ENCODE data around the gene NUP98.
"Not testable (repeated sequence)": the region's sequence is repeated elsewhere in the genome, so short reads cannot be mapped to it uniquely, and the experiment has no call there.

NUP98 gene

DNA sequence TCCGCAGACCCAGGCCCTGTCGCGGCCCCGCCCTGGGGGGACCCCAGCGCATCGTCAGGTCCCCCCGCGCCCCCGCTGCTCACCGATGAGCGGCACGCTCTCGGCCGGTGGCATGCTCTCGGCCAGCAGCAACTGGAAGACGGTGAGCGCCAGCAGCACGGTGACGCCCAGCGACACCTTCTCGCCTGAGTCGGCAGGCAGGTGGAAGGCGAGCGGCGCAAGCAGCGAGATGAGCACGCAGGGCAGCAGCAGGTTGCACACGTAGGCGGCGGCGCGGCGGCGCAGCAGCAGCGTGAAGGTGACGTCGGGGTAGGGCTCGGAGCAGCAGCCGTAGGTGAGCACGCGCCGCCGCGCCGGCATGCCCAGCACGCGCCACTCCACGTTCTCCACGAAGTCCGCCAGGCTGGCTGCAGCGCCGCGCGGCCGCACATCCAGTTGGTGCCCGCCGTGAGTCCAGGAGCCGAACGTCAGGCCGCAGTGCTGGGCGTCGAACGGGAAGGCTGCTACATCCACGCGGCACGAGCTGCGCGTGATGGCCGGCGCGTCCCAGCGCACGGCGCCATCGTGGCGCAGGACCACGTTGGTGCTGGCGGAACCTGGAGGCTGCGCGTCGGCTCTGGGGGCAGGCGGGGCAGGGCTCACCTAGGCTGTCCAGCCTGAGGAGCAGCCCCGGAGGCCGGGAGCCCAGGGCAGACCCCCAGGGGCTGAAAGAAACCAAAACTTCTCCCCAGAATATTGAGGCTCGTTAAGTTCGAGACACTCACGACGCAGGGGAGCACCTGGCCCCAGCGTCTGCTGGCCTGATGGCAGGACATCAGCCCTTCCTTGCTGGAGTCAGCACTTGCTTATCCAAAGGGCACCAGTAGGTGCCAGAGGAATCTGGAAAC is 130.0 kb downstream of the NUP98 start:
- Histone ChIP-seq H3K27me3 (ENCODE audit: control insufficient read depth in 1 of 2, insufficient read depth in 2 of 2, low read length in 2 of 2) (no peaks in the 10 kb centered on the region), H3K4me1 (ENCODE audit: control insufficient read depth in 1 of 2, insufficient read depth in 2 of 2, low read length in 2 of 2) (no peaks in the 10 kb centered on the region), H3K27ac (ENCODE audit: low read depth, low read length) (no peak overlapping the region), H3K9ac (ENCODE audit: low read depth in 1 of 2, low read length in 2 of 2) (no peak overlapping the region), H3K4me3 (ENCODE audit: low read depth in 1 of 2, low read length in 2 of 2) (no peak overlapping the region), H3K9me3 (ENCODE audit: control insufficient read depth in 1 of 2, low read length in 2 of 2) (no peaks in the 10 kb centered on the region), H3K36me3 (ENCODE audit: control insufficient read depth in 1 of 2, insufficient read depth in 2 of 2, low read length in 2 of 2) (peaks cover 27 to 57% of the 10 kb centered on the region in 2 donors)

DNA sequence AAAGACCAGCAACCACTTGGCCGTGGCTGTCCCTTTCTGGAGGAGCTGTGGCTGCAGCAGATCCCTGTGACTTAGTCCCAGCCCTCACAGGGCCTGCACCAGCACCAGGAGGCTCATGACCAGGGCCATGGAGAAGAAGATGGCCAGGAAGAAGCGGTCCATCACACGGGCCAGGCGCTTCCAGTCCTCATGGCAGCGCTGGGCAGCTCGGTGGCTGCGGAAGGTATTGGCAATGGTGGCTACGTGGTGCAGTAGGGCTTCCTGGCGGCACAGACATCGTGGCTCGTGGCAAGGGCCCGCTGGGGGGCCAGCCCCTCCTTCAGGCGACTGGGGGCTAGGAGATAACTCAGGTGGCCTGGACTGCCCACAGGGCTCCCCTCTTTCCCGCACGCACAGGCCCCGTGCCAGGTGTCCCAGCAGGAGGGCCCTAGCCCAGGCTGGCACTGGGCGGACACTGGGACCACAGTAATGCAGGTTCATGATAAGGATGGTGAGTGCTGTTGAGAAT is 131.3 kb downstream of the NUP98 start:
- H3K4me1 ChIP-seq (ENCODE audit: control insufficient read depth in 1 of 2, insufficient read depth in 2 of 2, low read length in 2 of 2): no peaks in the 10 kb centered on the region
- H3K27ac ChIP-seq (ENCODE audit: low read depth, low read length): no peak overlapping the region
- H3K27me3 ChIP-seq (ENCODE audit: control insufficient read depth in 1 of 2, insufficient read depth in 2 of 2, low read length in 2 of 2): no peaks in the 10 kb centered on the region
- H3K9ac ChIP-seq (ENCODE audit: low read depth in 1 of 2, low read length in 2 of 2): no peak overlapping the region
- H3K9me3 ChIP-seq (ENCODE audit: control insufficient read depth in 1 of 2, low read length in 2 of 2): no peaks in the 10 kb centered on the region
- H3K4me3 ChIP-seq (ENCODE audit: low read depth in 1 of 2, low read length in 2 of 2): no peak overlapping the region
- H3K36me3 ChIP-seq (ENCODE audit: control insufficient read depth in 1 of 2, insufficient read depth in 2 of 2, low read length in 2 of 2): peaks cover 17 to 44% of the 10 kb centered on the region in 2 donors

DNA sequence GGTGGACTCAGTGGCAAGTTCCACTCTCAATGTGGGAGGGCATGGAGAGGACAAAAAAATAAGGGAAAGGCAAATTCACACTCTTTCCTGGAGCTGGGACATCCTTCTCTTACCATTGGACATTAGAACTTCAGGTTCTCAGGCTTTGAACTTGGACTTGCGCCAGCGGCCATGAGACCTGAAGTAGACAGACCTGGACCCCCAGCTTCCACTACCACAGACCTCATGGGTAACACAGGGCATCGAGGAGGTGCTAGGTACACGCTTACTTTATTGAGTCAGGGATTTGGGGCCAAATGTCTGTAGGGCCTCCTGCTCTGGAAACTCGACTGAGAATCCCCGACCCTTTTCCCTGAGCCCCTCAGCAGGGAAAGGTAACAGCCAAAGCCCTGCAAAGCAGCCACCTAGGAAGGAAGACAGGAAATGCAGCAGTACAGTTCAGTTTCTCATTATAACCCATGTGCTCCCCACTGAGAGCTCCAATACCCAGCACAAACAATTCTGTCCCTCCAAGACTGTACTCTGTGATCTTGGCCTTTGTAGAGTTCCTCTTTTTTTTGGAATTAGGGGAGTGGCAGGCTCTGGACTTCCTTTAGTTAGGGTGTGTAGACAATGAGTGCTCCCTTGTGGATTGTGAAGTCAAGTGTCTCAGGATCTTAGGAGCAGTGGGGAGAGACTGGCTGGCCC is 131.9 kb downstream of the NUP98 start:
- no peak overlapping the region for H3K27ac ChIP-seq (ENCODE audit: low read depth, low read length)
- no peaks in the 10 kb centered on the region for H3K27me3 ChIP-seq (ENCODE audit: control insufficient read depth in 1 of 2, insufficient read depth in 2 of 2, low read length in 2 of 2)
- no peak overlapping the region for H3K4me3 ChIP-seq (ENCODE audit: low read depth in 1 of 2, low read length in 2 of 2)
- peaks cover 17 to 38% of the 10 kb centered on the region in 2 donors for H3K36me3 ChIP-seq (ENCODE audit: control insufficient read depth in 1 of 2, insufficient read depth in 2 of 2, low read length in 2 of 2)
- no peaks in the 10 kb centered on the region for H3K4me1 ChIP-seq (ENCODE audit: control insufficient read depth in 1 of 2, insufficient read depth in 2 of 2, low read length in 2 of 2)
- no peak overlapping the region for H3K9ac ChIP-seq (ENCODE audit: low read depth in 1 of 2, low read length in 2 of 2)
- no peaks in the 10 kb centered on the region for H3K9me3 ChIP-seq (ENCODE audit: control insufficient read depth in 1 of 2, low read length in 2 of 2)

DNA sequence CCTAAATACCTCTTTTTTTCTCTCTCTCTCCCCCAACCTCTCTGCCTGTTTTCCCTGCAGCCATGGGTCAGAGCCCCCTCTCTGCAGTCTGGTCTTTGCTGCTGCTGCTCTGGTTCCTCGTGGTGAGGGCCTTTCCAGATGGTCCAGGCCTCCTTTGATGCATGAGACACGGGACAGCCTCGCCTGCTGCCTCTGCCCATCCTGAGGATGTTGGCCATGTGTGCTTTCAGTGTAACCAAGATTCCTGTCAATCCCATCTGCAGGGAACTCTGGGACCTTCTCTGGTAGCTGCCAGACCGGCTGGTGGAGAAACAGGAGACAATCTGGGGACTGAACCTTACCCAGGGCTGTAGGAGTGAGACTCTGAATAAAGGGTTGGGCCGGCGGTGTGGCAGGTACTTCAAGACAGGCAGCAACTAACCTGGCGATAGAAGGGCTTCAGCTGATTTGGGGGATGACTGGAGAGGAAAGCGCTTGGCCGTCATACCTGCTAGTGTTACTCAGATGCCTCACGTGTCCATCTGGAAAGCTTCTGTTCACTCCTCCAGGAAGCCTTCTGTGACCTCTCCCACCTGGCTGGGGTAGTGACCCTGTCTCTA is 133.2 kb downstream of the NUP98 start:
- Histone ChIP-seq H3K27me3 (ENCODE audit: control insufficient read depth in 1 of 2, insufficient read depth in 2 of 2, low read length in 2 of 2) (no peaks in the 10 kb centered on the region), H3K4me3 (ENCODE audit: low read depth in 1 of 2, low read length in 2 of 2) (no peak overlapping the region), H3K36me3 (ENCODE audit: control insufficient read depth in 1 of 2, insufficient read depth in 2 of 2, low read length in 2 of 2) (peaks cover 14 to 25% of the 10 kb centered on the region in 2 donors), H3K27ac (ENCODE audit: low read depth, low read length) (no peak overlapping the region), H3K4me1 (ENCODE audit: control insufficient read depth in 1 of 2, insufficient read depth in 2 of 2, low read length in 2 of 2) (no peaks in the 10 kb centered on the region), H3K9me3 (ENCODE audit: control insufficient read depth in 1 of 2, low read length in 2 of 2) (no peaks in the 10 kb centered on the region), H3K9ac (ENCODE audit: low read depth in 1 of 2, low read length in 2 of 2) (no peak overlapping the region)

DNA sequence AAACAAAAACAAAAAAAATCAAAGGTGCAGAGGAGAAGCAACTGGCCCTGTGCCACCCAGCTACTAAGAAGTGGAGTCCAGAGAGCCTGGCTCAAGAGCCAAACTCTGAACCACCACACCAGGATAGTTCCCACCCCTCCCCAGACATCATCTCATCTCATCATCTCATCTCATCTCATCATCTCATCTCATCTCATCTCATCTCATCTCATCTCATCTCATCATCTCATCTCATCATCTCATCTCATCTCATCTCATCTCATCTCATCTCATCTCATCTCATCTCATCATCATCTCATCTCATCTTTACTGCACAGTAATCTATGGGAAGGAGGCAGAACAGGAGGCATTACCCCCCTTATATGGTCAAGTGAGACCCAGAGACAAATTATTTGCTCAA is 134.5 kb downstream of the NUP98 start:
- H3K36me3 ChIP-seq (ENCODE audit: control insufficient read depth in 1 of 2, insufficient read depth in 2 of 2, low read length in 2 of 2): peaks cover 8 to 20% of the 10 kb centered on the region in 2 donors
- H3K4me3 ChIP-seq (ENCODE audit: low read depth in 1 of 2, low read length in 2 of 2): no peak overlapping the region
- H3K27me3 ChIP-seq (ENCODE audit: control insufficient read depth in 1 of 2, insufficient read depth in 2 of 2, low read length in 2 of 2): no peaks in the 10 kb centered on the region
- H3K9me3 ChIP-seq (ENCODE audit: control insufficient read depth in 1 of 2, low read length in 2 of 2): no peaks in the 10 kb centered on the region
- H3K9ac ChIP-seq (ENCODE audit: low read depth in 1 of 2, low read length in 2 of 2): no peak overlapping the region
- H3K4me1 ChIP-seq (ENCODE audit: control insufficient read depth in 1 of 2, insufficient read depth in 2 of 2, low read length in 2 of 2): no peaks in the 10 kb centered on the region
- no peak overlapping the region for H3K27ac ChIP-seq (ENCODE audit: low read depth, low read length)

DNA sequence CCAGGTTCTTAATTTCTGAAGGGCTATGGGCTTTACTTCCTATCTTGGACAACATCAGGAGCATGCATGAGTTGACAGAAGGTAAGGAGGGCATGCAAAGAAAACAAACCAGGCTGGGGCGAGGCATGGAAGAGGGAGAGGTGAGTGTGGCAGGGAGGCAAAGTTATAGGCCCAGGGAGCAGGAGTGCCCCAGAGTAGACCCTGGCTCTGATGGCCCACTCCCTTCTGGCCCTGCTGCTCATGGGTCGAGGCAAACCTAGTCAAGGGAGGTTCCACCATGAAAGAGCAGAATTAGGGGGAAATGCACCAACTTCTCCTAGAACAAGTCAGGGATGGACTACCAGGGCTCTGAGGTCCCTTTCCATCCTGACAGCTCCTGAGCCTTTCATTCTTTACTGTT is 136.4 kb downstream of the NUP98 start:
- Histone ChIP-seq H3K9me3 (ENCODE audit: control insufficient read depth in 1 of 2, low read length in 2 of 2) (no peaks in the 10 kb centered on the region), H3K27me3 (ENCODE audit: control insufficient read depth in 1 of 2, insufficient read depth in 2 of 2, low read length in 2 of 2) (no peaks in the 10 kb centered on the region), H3K4me1 (ENCODE audit: control insufficient read depth in 1 of 2, insufficient read depth in 2 of 2, low read length in 2 of 2) (no peaks in the 10 kb centered on the region), H3K36me3 (ENCODE audit: control insufficient read depth in 1 of 2, insufficient read depth in 2 of 2, low read length in 2 of 2) (peaks cover 7 to 8% of the 10 kb centered on the region in 2 donors), H3K27ac (ENCODE audit: low read depth, low read length) (no peak overlapping the region), H3K9ac (ENCODE audit: low read depth in 1 of 2, low read length in 2 of 2) (no peak overlapping the region), H3K4me3 (ENCODE audit: low read depth in 1 of 2, low read length in 2 of 2) (no peak overlapping the region)

DNA sequence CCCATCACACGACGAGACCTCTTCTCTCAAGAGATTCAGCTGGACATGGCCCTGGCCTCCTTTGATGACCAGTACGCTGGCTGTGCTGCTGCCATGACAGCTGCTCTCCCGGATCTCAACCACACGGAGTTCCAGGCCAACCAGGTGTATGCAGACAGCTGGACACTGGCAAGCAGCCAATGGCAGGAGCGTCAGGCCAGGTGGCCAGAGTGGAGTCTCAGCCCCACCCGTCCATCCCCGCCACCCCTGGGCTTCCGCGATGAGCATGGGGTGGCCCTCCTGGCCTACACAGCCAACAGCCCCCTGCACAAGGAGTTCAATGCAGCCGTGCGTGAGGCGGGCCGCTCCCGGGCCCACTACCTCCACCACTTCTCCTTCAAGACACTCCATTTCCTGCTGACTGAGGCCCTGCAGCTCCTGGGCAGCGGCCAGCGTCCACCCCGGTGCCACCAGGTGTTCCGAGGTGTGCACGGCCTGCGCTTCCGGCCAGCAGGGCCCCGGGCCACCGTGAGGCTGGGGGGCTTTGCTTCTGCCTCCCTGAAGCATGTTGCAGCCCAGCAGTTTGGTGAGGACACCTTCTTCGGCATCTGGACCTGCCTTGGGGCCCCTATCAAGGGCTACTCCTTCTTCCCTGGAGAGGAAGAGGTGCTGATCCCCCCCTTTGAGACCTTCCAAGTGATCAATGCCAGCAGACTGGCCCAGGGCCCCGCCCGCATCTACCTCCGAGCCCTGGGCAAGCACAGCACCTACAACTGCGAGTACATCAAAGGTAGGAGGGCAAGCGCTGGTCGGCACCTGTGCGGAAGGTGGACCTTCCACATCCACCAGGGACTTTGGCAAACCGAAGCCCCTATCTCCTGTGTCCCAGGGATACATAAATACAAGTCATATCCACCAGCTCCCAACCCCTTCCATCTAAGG is 137.5 kb downstream of the NUP98 start:
- Histone ChIP-seq H3K4me1 (ENCODE audit: control insufficient read depth in 1 of 2, insufficient read depth in 2 of 2, low read length in 2 of 2) (no peaks in the 10 kb centered on the region), H3K9me3 (ENCODE audit: control insufficient read depth in 1 of 2, low read length in 2 of 2) (no peaks in the 10 kb centered on the region), H3K4me3 (ENCODE audit: low read depth in 1 of 2, low read length in 2 of 2) (no peak overlapping the region)

DNA sequence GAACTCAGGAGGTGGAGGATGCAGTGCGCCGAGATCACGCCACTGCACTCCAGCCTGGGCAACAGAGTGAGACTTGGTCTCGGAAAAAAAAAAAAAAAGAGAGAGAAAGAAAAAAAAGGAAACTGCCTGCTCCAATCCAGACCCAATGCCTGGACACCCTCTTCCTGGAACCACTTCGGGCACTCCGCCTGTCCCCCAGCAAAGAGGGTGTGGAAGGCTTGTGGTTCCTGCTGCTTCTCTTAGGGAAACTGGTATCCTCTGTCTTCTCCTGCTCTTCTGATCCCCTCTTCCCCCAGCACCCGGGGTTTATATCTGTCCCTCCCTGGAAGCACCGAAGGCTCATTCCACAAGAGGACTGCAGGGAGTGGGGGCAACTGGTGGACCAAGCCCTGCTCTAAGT is 139.1 kb downstream of the NUP98 start:
- Histone ChIP-seq H3K27me3 (ENCODE audit: control insufficient read depth in 1 of 2, insufficient read depth in 2 of 2, low read length in 2 of 2) (no peaks in the 10 kb centered on the region), H3K9me3 (ENCODE audit: control insufficient read depth in 1 of 2, low read length in 2 of 2) (no peaks in the 10 kb centered on the region), H3K9ac (ENCODE audit: low read depth in 1 of 2, low read length in 2 of 2) (no peak overlapping the region), H3K4me3 (ENCODE audit: low read depth in 1 of 2, low read length in 2 of 2) (no peak overlapping the region), H3K4me1 (ENCODE audit: control insufficient read depth in 1 of 2, insufficient read depth in 2 of 2, low read length in 2 of 2) (no peaks in the 10 kb centered on the region), H3K27ac (ENCODE audit: low read depth, low read length) (no peak overlapping the region), H3K36me3 (ENCODE audit: control insufficient read depth in 1 of 2, insufficient read depth in 2 of 2, low read length in 2 of 2) (no peaks in the 10 kb centered on the region)

More for the DNA sequence above, 137.5 kb downstream of the NUP98 start:
- Histone ChIP-seq H3K27me3 (ENCODE audit: control insufficient read depth in 1 of 2, insufficient read depth in 2 of 2, low read length in 2 of 2) (no peaks in the 10 kb centered on the region), H3K9ac (ENCODE audit: low read depth in 1 of 2, low read length in 2 of 2) (no peak overlapping the region), H3K36me3 (ENCODE audit: control insufficient read depth in 1 of 2, insufficient read depth in 2 of 2, low read length in 2 of 2) (peaks cover 3 to 6% of the 10 kb centered on the region in 2 donors), H3K27ac (ENCODE audit: low read depth, low read length) (no peak overlapping the region)

DNA sequence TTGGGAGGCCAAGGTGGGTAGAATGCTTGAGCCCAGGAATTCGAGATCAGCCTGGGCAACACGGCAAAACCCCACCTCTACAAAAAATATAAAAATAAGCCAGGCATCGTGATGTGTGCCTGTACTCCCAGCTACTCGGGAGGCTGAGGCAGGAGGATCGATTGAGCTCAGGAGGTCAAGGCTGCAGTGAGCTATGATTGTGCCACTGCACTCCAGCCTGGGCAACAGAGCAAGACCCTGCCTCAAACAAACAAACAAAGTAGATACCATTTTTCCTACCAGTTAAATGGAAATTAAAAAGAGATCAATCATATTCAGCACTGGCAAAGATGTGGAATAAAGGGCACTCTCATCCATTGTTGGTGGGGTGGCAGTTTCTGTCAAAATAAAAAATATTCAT is 140.0 kb downstream of the NUP98 start:
- H3K36me3 ChIP-seq (ENCODE audit: control insufficient read depth in 1 of 2, insufficient read depth in 2 of 2, low read length in 2 of 2); H3K27me3 ChIP-seq (ENCODE audit: control insufficient read depth in 1 of 2, insufficient read depth in 2 of 2, low read length in 2 of 2); H3K27ac ChIP-seq (ENCODE audit: low read depth, low read length); H3K9ac ChIP-seq (ENCODE audit: low read depth in 1 of 2, low read length in 2 of 2); H3K9me3 ChIP-seq (ENCODE audit: control insufficient read depth in 1 of 2, low read length in 2 of 2); H3K4me3 ChIP-seq (ENCODE audit: low read depth in 1 of 2, low read length in 2 of 2); H3K4me1 ChIP-seq (ENCODE audit: control insufficient read depth in 1 of 2, insufficient read depth in 2 of 2, low read length in 2 of 2): not testable (repeated sequence)

Data from duodenal mucosa (tissue), 2 donors.